ENCODE results near the gene HPSE2.

GRCh38 chr10:98831391-98831790 lies 404.3 kb downstream of the HPSE2 start:
- no peak for TF ChIP-seq CTCF (conservative IDR thresholded peaks at IDR 0.05)
- TF ChIP-seq EZH2 (IDR thresholded peaks at IDR 0.05; ENCODE audit: low read depth), result no peak

Data from PC-9 (cell line).